GM19452 (cell line): ENCODE data around the gene OBP2A.

ENCODE experiments used
- ATAC-seq: cut with Tn5 transposase; IDR thresholded peaks from one replicate; pipeline ENCODE4 v1.9.1; 2021; ENCODE audit not compliant: unreplicated experiment

OBP2A gene

DNA sequence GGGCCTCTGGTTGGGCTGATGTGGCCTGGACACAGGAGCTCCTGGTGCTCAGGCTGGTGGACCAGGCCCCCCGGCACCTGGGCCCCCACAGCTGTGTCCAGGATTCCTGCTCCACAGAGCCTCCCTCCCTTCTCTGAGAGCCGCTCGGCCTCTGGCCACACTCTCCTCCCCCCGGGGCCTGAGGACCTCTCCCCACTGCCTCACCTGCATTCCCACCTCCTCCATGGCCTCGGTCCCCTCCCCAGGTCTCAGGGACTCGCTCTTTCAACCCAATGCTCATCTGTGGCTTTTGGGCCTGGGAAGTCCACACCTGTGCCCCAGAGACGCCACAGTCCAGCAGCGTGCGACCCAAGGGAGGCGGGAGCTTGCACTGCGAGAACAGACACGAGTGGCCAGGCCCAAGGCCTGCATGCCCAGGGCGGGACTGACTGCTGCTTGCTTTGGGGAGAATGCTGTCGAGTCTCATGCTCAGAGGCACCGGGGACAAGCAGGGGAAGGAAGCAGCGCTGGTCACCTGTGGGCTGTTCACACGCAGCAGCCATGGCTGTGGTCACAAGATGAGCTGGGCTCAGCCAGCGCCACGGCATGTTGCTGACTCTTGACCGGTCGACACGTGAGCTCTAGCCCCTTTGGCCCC is 30.2 kb downstream of the OBP2A start:
- no peak for ATAC-seq

- no peak for ATAC-seq
These were observed 31.3 kb downstream of the OBP2A start for GRCh38 chr9:135577256-135577655.

GRCh38 chr9:135579356-135579755 is 33.4 kb downstream of the OBP2A start:
- ATAC-seq, result no peak

DNA sequence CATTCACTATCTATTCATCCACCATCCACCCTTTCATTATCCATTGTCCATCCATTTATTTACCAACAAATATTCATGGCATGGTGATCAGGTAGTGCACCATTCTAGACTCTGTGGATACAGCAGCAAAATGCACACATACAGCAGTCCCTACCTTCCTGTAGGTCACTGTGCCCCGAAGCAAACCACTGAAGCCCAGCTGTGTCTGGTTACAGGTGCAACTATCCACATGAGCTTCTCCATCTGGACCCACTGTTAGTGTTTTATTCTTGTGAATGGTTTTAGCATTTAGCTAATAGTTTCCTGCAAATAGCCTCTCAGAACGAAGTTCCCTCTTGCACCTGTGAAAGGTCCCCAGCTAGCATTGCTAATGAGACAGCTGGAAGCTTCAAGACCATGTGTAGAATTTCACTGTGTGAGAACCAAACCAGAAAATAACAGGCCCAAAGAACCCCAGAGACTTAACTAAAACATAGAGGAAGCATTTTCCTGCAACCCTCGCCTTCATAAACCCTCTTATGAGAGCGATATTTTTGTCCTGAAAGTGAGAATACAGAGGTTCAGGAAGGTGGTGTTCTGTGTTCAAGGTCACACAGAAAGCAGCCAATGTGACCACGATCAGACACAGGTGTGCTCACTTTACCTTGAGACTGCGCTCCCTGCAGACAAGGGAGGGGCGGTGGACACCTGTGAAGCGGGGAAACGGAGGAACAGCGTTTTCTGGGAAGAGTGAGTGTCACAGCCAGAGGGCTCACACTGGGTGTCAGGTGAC is 34.1 kb downstream of the OBP2A start:
- ATAC-seq, result no peak

DNA sequence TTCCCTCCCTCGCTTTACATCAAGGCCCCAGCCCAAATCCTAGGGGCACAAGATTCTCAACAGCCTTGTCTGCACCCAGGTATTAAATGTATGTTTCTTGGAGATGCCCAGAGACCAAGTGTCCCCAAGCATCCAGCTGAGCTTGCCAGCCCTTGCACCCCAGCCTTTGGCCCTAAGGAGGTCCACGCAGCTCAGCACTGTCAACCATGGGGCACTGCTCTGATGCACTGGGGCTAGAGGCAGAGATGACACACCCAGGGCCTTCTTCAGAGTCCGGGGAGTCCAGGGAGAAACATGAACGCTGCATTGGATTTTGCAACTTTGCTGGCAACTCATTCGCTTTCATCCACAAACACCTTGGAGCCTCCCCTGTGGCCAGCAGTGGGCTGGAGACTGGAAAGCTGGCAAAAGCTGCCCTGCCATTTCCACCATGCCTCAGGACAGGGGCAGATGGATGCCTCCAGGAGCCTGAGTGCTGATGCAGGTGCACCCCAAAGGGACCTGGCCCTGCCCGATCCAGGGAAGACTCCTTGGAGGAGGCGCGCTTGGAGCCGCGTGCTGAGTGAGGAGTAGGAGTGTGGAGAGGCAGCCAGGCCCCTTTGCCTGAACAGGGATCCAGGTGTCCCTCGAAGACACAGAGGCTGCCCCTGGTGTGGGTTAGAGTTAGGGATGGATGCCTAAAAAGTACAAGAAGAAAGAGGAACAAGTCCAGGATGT is 34.9 kb downstream of the OBP2A start:
- ATAC-seq, result no peak

GRCh38 chr9:135581636-135582426 is 35.9 kb downstream of the OBP2A start:
- ATAC-seq, result no peak

DNA sequence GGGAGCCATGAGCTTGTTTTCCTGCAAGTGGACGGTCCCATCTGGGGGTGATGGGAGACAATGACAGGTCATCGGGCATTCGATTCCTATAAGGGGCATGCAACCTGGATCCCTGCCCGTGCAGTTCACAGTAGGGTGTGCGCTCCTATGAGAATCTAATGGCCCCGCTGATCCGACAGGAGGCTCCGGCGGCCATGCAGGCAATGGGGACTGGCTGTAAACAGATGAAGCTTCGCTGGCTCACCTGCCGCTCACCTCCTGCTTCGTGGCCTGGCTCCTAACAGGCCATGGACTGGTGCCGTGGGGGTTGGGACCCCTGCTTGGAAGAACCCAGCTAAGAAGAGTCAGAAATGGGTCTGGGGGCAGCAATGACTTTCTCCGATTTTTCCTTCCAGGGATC is 36.6 kb downstream of the OBP2A start:
- ATAC-seq, result no peak

GRCh38 chr9:135582966-135583687 is 37.2 kb downstream of the OBP2A start:
- no peak for ATAC-seq

DNA sequence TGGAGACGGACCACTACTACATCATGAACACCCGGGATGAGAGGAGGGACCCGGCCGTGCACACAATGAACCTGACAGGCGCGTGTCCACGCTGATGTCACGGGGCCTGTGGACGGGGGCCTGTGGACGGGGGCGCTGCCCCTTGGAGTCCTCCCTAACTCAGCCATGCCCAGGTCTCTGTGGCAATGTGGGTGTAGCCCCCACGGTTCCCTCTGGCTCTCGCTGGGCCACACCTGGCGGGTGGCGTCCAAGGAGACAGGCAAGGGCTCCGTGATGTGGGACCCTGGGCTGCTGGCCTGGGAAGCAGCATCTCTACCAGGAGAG is 37.7 kb downstream of the OBP2A start:
- no peak for ATAC-seq

DNA sequence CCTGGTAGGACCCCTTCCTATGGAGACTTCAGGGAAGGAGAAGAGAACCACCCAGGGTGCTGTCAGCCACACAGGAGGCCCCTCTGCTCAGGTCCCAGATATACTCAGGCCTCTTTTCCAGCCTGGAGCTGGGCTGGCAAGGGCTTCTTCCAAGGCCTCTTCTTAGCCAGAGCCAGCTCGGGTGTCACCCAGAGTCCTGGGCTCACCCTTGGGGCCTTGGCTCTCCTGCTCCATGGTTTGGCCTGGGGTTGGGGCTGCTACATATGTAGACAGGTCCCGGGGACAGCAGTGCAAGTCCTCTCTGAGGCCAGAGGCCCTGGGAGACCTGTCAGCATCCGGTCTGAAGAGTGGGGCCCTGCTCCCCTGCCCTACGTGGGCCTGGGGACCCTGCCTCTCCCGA is 38.4 kb downstream of the OBP2A start:
- ATAC-seq, result no peak

- ATAC-seq, result no peak
These were observed 39.0 kb downstream of the OBP2A start for GRCh38 chr9:135584934-135585333.

DNA sequence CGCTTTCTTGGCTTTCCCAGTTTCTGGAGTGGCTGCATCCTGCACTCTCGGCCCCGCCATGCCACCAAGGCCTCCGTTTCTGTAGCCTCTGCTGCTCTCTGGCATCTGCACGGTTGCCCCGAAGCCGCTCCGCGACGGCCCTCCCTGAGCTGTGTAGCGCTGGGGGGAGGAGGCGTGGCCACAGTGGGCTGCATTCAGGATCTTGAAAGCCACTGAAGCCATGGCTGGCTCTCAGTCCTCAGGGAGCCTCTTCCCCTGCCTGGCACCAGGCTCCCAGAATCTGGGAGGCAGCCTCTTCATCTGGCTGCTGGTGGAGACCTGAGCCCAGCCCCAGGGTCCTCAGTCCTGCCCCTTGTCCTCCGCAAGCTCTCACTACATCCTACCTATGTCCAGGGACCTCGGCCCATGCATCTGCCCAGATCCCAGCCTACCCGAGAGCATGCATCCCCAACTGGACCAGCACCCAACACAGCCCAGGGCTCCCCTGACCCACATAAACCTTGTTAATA is 40.7 kb downstream of the OBP2A start:
- ATAC-seq, result no peak

DNA sequence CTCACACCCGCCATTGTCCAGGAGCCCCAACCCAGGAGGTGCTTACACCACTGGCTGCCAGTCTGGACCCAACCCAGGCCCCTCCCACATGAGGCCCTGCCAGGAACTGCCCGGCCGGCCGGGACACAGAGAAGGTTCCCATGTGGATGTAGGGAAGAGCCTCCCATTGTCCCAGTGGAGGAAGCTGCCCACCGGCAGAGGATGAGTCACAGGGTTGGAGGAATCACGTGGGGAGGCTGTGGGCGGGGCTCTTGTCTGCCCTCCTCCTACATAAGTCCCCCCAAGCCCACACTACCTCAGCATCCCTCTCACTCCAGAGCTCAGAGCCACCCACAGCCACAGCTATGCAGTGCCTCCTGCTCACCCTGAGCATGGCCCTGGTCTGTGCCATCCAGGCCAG is 41.7 kb downstream of the OBP2A start:
- ATAC-seq, result no peak

DNA sequence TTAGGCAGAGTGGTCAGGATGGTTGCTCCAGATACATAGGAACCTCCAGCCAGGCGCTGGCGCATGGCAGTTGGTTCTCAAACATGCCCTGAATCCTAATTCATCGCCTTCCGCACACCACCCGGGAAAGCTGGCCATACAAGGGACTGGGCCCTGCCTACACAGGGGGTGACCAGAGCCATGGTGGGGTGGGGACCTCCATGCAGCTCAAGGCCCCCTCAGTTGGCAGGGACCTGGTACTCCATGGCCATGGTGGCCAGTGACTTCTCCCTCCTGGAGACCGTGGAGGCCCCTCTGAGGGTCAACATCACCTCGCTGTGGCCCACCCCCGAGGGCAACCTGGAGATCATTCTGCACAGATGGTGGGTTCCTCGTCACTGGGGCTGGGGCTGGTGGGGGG is 42.4 kb downstream of the OBP2A start:
- no peak for ATAC-seq

DNA sequence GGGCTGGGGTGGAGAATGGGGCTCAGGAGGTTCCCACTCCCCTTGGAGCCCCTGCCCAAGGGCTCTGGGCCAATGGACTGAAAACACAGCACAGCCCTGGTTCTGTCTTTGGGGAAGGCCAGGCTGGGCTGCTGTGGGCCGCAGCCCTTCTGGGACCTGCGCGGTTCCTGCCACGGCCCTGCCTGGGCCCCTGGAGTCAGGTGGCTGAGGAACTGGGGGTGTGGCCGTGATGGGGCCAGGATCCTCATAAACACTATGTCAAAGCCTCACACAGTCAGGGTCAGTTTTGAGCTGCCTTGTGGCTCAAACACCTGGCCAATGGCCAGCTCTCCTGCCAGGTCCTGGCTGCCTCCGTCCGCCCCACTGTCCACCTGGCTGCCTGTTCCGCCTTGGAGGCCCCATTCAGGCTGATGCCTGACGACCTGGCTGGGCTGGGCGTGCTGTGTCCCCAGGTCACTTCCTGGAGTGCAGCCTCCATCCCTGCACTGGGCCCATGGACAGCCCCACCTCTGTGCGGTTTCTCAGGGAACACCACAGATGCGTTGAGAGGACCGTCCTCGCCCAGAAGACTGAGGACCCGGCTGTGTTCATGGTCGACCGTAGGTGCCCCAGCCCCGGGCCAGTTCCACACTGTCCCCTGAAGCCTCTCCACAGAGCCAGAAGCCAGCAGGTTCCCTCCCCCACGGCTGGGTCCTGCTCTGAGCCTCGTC is 43.1 kb downstream of the OBP2A start:
- ATAC-seq, result no peak

DNA sequence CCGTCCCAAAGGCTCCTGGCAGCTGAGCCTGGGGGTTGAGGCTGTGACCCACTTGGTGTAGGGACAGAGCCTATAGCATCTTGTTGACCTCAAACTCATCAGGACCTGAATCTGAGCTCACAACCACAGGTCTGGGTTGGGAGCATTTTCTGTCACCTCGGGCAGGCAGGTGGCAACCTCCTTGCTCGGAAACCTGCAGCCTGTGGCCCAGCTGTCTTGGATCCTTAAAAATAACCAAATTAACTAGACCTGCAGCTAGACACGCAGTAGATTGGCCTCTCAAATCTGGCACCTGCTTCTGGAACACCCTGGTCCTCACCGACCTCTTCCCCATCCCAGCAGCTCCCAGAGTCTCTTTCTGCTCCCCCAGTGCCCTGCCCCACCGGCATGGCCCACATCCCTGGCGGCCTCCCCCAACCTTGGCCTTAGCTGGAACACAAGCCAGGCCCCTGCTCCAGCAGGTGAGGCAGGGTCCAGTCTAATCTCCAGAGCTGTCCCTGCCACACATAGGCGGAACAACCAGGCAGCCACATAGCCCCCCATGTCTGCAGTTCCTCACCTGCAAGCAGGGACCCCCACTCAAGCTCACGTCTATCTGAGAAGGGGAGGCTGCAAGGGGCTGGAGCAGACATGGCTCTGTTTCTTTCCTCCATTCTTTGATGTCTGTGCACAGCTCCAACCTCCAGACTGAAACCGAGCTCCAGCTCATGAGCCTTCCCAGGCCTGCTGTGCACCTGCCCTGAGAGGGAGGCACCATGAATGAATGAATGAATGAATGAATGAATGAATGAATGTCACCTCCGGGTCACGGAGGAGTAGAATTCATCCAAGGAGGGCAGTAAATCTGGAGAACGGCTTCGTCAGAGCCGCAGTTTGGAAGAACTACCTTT is 43.9 kb downstream of the OBP2A start:
- ATAC-seq, result no peak

DNA sequence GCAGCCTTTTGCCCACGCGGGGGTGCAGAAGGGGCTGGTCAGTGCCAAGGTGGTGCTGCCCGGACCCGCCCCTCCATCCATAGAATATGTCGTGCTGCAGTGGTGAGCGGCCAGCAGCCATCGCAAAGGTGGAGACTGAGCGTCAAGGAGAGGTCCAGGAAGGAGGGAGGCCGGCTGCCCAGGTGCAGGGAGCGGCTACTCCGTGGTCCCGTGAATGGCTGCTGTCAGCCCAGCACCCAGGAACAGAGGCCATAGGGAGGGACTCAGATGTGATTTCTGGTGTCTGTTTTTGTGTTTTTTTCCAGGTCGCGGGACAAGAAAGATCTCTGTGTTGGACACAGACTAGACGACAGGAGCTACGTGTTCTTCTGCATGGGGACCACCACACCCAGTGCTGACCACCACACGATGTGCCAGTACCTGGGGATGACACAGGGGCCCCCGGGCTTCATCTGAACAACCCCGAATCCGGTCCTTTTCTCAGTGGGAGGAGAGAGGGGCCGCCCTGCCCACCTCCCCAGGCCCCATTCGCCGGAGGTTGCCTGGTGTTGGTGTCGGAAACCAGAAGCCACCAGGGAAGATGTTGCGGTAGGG is 44.7 kb downstream of the OBP2A start:
- no peak for ATAC-seq

GRCh38 chr9:135591506-135592330 is 45.8 kb downstream of the OBP2A start:
- no peak for ATAC-seq
